ENCODE measurements around the gene FBXL13. TPM values are rescaled to one million over a fixed set of nuclear protein-coding genes. Genes with fewer than 3 reads are reported as not detected.

Gene FBXL13
- total and polyA plus RNA-seq, 2 of the 8 experiments (the other 6 are each of a cell fraction or from before 2014, with no cell fraction given) = 1.2 to 2.8 TPM

DNA sequence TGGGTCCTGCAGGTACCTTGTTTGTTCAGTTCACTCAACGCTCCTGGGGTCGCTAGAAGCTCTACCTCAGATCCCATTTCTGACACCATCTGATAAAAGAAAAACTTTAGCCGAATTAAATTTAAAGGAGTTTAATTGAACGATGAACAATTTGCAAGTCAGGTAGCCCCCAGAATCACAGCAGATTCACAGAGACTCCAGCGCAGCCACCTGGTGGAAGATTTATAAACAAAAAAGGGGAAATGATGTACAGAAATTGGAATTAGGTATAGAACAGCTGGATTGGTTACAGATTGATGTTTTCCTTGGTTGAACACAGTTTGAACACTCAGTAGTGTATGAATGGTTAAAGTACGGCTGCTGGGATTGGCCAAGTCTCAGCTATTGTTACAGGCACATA, 23.1 kb downstream of the FBXL13 start:
- ChIA-PET CTCF (ENCODE audit: partially characterized antibody) (interaction anchor here (1.2 to 3.6 kb wide), 2 partner anchors 11 to 14 kb away, joined by 3 to 15 read pairs; no protein-coding TSS in a partner anchor), POLR2A (ENCODE audit: partially characterized antibody) (no interaction called here)
- Histone ChIP-seq H2BK12ac (ENCODE audit: low read depth, low read length) (no peak overlapping the region), H3K14ac (ENCODE audit: insufficient read length) (no peak overlapping the region), H2AFZ (ENCODE audit: low read length) (no peak overlapping the region), H3K4ac (replicated peaks; ENCODE audit: insufficient read length, low read depth, low read length) (no peak overlapping the region), H2AK5ac (ENCODE audit: low read depth, low read length) (no peak overlapping the region), H3K4me3 (ENCODE audit: extremely low read depth in 1 of 4, insufficient read depth in 2 of 4, low read depth in 3 of 4, low read length in 4 of 4) (no peak overlapping the region), H3K79me1 (ENCODE audit: low read depth, low read length) (no peaks in the 10 kb centered on the region), H3K4me1 (replicated peaks in 1 of 4; ENCODE audit: control insufficient read depth in 3 of 4, insufficient read depth in 4 of 4, low read length in 3 of 4) (no peaks in the 10 kb centered on the region), H2BK15ac (ENCODE audit: low read length) (no peak overlapping the region), H3K27me3 (replicated peaks in 1 of 4; ENCODE audit: control insufficient read depth in 3 of 4, extremely low read depth in 1 of 4, insufficient read depth in 3 of 4, low read length in 3 of 4) (no peaks in the 10 kb centered on the region), H3K23me2 (ENCODE audit: low read depth, low read length) (no peaks in the 10 kb centered on the region), H4K8ac (ENCODE audit: extremely low read depth, insufficient read depth, low read length) (no peak overlapping the region), H3K79me2 (ENCODE audit: control insufficient read depth in 1 of 2, insufficient read depth in 2 of 2, low read length in 2 of 2) (no peaks in the 10 kb centered on the region), H4K91ac (replicated peaks; ENCODE audit: insufficient read length, low read length) (no peak overlapping the region), H3K9me3 (ENCODE audit: insufficient read depth in 2 of 2, low read depth in 1 of 2, low read length in 1 of 2) (peaks cover 21 to 24% of the 10 kb centered on the region in 2 experiments), H2BK20ac (ENCODE audit: low read length) (no peak overlapping the region), H2BK5ac (ENCODE audit: low read depth, low read length) (no peak overlapping the region), H3K27ac (ENCODE audit: low read depth, low read length) (no peak overlapping the region), H3K18ac (ENCODE audit: extremely low read depth, low read length) (no peak overlapping the region), H4K5ac (ENCODE audit: insufficient read length, low read depth, low read length) (no peak overlapping the region), H3K56ac (replicated peaks; ENCODE audit: insufficient read length, low read depth, low read length) (no peak overlapping the region), H3K23ac (ENCODE audit: insufficient read length) (no peak overlapping the region), H4K20me1 (replicated peaks in 1 of 2; ENCODE audit: control insufficient read depth in 1 of 2, insufficient read depth in 2 of 2, low read length in 2 of 2) (no peaks in the 10 kb centered on the region), H3K36me3 (ENCODE audit: control insufficient read depth in 2 of 4, insufficient read depth in 4 of 4, low read length in 3 of 4) (peaks cover 0 to 26% (median 1%) of the 10 kb centered on the region in 4 experiments; a peak in 3 of 8 replicates), H3K4me2 (ENCODE audit: insufficient read depth in 1 of 2, low read depth in 2 of 2, low read length in 2 of 2) (no peak overlapping the region), H2BK120ac (replicated peaks; ENCODE audit: low read depth, low read length) (no peak overlapping the region), H3K9ac (replicated peaks in 1 of 4; ENCODE audit: extremely low read depth in 1 of 4, low read depth in 3 of 4, low read length in 3 of 4) (no peak overlapping the region)
- no peak for DNase-seq (ENCODE audit: low read depth in 1 of 2, low spot score in 2 of 2)
- 98% methylated on average over 6 of the region's 6 CpGs; no CpG with 5 or more reads in 1 of the 2 experiments for WGBS, 2 experiments (ENCODE audit: extremely low coverage in 1 of 2, insufficient coverage in 1 of 2, insufficient read length in 1 of 2, insufficient replicate concordance in 2 of 2, low coverage in 1 of 2, low lambda C conversion rate in 2 of 2, missing lambda C conversion rate in 1 of 2)
- FAIRE-seq = no peak
- TF ChIP-seq CBX5 (IDR thresholded peaks at IDR 0.05; ENCODE audit: low read depth, low read length) = no peak
- TF ChIP-seq MAFK (IDR thresholded peaks at IDR 0.05; ENCODE audit: low read depth, low read length) = no peak
- TF ChIP-seq GABPA (IDR thresholded peaks at IDR 0.05; ENCODE audit: borderline replicate concordance, insufficient read depth, low read length) = no peak
- no peak for TF ChIP-seq TEAD4 (IDR thresholded peaks at IDR 0.05; ENCODE audit: low read depth, low read length)
- no peak for TF ChIP-seq POLR2A (IDR thresholded peaks at IDR 0.05; ENCODE audit: control extremely low read depth in 1 of 2, low read depth in 2 of 2, low read length in 2 of 2)

All from H1 (cell line).